Measurements from ENCODE around the gene NAA40.

DNA sequence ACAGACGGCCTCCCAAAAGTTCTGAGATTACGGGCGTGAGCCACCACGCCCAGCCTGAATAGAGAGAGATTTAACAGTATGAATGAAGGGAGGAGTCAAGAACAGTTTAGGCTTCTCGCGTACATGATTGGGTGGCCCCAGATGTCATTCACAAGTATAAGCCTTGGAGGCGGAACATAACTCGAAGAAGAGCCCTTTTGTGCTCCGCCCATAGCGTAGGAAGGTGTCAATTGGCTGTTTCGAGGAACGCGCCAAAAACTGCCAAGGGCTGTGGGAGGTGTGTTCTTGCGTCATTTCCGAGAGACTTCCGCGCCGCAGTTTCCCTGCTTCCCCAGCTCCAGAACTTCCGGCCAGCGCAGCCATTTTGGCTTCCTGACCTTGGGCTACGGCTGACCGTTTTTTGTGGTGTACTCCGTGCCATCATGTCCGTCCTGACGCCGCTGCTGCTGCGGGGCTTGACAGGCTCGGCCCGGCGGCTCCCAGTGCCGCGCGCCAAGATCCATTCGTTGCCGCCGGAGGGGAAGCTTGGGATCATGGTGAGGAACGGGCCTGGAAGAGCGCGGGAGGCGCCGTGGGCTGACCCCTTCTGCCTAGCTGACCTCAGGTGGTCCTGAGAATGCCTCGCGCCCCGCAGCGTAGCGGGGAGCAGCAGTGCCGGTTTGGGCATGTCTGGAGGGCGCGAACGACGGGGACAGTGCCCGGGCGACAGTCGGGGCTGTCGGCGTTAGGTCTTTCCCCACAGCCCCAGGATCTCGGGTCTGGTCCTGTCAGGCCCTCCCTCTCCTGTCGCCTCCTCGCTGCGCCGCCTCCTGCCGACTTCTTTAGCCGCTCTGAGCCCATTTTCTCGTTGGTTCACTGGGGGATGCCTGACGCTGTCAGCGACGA lies 35.7 kb downstream of the NAA40 start, which contains the start of gene COX8A:
- TF ChIP-seq, protein P1, sequence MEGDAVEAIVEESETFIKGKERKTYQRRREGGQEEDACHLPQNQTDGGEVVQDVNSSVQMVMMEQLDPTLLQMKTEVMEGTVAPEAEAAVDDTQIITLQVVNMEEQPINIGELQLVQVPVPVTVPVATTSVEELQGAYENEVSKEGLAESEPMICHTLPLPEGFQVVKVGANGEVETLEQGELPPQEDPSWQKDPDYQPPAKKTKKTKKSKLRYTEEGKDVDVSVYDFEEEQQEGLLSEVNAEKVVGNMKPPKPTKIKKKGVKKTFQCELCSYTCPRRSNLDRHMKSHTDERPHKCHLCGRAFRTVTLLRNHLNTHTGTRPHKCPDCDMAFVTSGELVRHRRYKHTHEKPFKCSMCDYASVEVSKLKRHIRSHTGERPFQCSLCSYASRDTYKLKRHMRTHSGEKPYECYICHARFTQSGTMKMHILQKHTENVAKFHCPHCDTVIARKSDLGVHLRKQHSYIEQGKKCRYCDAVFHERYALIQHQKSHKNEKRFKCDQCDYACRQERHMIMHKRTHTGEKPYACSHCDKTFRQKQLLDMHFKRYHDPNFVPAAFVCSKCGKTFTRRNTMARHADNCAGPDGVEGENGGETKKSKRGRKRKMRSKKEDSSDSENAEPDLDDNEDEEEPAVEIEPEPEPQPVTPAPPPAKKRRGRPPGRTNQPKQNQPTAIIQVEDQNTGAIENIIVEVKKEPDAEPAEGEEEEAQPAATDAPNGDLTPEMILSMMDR (IDR thresholded peaks at IDR 0.05; ENCODE audit: low read length) = no peak
- no peak for TF ChIP-seq EZH2 (optimal IDR thresholded peaks at IDR 0.05; ENCODE audit: low read depth, low read length)
